Measurements from ENCODE around the gene TGM4. TPM values are rescaled to one million over a fixed set of nuclear protein-coding genes. Genes with fewer than 3 reads are reported as not detected.

Gene TGM4
- total and polyA plus RNA-seq, 10 of the 15 experiments (the other 5 are each of a cell fraction or from before 2014, with no cell fraction given): not detected

DNA sequence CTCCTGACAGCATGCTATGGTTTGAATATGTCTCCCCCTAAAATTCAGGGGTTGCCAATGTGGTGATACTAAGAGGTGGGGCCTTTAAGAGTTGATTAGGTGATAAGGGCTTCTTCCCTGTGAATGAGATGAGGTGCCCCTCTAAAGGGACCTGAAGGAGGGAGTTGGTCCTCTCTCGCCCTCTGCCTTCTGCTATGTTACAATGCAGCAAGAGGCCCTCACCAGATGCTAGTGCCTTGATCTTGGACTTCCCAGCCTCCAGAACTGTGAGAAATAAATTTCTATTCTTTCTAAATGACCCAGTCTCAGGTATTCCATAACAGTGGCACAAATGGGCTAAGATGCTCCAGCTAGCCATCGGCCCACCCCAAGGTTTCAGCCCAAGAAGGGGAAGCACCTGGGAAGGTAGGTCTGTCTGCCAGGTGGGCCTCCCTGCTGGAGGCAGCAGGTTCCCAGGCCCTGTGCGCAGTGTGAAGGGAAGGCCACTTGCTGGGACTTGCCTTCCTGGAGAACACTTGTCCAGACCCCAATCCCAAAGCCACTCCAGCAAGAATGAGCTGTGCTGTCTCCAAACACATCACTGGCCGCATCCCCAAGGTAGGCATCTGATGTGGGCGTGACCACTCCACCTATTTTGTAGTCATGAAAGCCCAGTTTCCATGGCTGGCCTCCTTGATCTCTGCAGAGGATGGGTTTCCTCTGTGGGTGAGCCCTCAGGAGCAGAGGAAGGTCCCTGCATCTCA, 9.0 kb downstream of the TGM4 start:
- TF ChIP-seq, protein P1, sequence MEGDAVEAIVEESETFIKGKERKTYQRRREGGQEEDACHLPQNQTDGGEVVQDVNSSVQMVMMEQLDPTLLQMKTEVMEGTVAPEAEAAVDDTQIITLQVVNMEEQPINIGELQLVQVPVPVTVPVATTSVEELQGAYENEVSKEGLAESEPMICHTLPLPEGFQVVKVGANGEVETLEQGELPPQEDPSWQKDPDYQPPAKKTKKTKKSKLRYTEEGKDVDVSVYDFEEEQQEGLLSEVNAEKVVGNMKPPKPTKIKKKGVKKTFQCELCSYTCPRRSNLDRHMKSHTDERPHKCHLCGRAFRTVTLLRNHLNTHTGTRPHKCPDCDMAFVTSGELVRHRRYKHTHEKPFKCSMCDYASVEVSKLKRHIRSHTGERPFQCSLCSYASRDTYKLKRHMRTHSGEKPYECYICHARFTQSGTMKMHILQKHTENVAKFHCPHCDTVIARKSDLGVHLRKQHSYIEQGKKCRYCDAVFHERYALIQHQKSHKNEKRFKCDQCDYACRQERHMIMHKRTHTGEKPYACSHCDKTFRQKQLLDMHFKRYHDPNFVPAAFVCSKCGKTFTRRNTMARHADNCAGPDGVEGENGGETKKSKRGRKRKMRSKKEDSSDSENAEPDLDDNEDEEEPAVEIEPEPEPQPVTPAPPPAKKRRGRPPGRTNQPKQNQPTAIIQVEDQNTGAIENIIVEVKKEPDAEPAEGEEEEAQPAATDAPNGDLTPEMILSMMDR (IDR thresholded peaks at IDR 0.05 in 2 of 3, conservative IDR thresholded peaks at IDR 0.05 in 1 of 3; ENCODE audit: control insufficient read depth in 2 of 3, extremely low read depth in 1 of 3, insufficient read depth in 1 of 3, low read depth in 3 of 3, low read length in 3 of 3): 0 out of 6 replicates have a peak, but pooled peaks of 1 of the 3 experiments have one; percentile 11
- TF ChIP-seq RAD21 (IDR thresholded peaks at IDR 0.05; ENCODE audit: insufficient read depth, low read depth, low read length): peak; percentile 12; the same call in 1 of the 2 replicates
- TF ChIP-seq CHD4 (IDR thresholded peaks at IDR 0.05): no peak
- ChIA-PET CTCF (interaction anchor here (0.6 to 2.8 kb wide), 2 partner anchors 264 to 350 kb away, joined by 3 to 9 read pairs; no protein-coding TSS in a partner anchor), POLR2A (interaction anchor here (0.8 kb wide), 1 partner anchor 21 kb away, joined by 3 read pairs; no protein-coding TSS in a partner anchor), SMC1A (ENCODE audit: uncharacterized antibody, unreplicated experiment) (no interaction called here), RAD21 (ENCODE audit: unreplicated experiment) (interaction anchor here (0.6 kb wide), 1 partner anchor 13 kb away, joined by 3 read pairs; no protein-coding TSS in a partner anchor)
- Histone ChIP-seq H3K4me1 (ENCODE audit: control insufficient read depth, insufficient read depth, low read length) (no peaks in the 10 kb centered on the region), H3K79me2 (ENCODE audit: control insufficient read depth, insufficient read depth, low read length) (no peaks in the 10 kb centered on the region), H3K4me3 (no peak overlapping the region), H4K20me1 (ENCODE audit: control insufficient read depth, insufficient read depth) (no peaks in the 10 kb centered on the region), H3K9ac (ENCODE audit: control insufficient read depth, insufficient read depth, low read length) (no peak overlapping the region), H2AFZ (ENCODE audit: control insufficient read depth, low read depth, low read length) (no peak overlapping the region), H3K27ac (ENCODE audit: control insufficient read depth, insufficient read depth) (no peak overlapping the region), H3K9me3 (replicated peaks; ENCODE audit: control insufficient read depth, insufficient read depth, low read length) (no peaks in the 10 kb centered on the region), H3K4me2 (ENCODE audit: control insufficient read depth, insufficient read depth) (no peak overlapping the region), H3K36me3 (ENCODE audit: control insufficient read depth in 2 of 2, insufficient read depth in 2 of 2, low read length in 1 of 2) (no peaks in the 10 kb centered on the region), H3K27me3 (replicated peaks in 1 of 2; ENCODE audit: control insufficient read depth in 2 of 2, insufficient read depth in 2 of 2, low read length in 1 of 2) (no peaks in the 10 kb centered on the region)
- DNase-seq (ENCODE audit: low read depth, low spot score) (no peak), ATAC-seq (no peak), FAIRE-seq (no peak)
- 34% methylated on average over 5 of the region's 5 CpGs for WGBS (ENCODE audit: insufficient coverage, insufficient replicate concordance, low lambda C conversion rate, missing lambda C conversion rate)
- BruUV-seq (replicated peaks): no TSS peak
- in situ Hi-C loops (cut with MboI): no loop called here
- intact Hi-C loops (cut with micrococcal nuclease; ENCODE audit: unreplicated experiment): no loop called here

All from GM12878 (cell line).